MM.1S (cell line): Measurements from ENCODE around the gene KIF16B.

Experiments
- DNase-seq: peaks from one replicate; pipeline ENCODE4 v3.0.0-alpha.2; 2015
- H2AFZ ChIP-seq: fragments of 300-600 bp; sonication (generic); 2 replicates; pipeline ENCODE4 v1.6.0; 2016; ENCODE audit warnings: antibody characterized with exemption, low read length
- H3F3A ChIP-seq: fragments of 300-600 bp; sonication (generic); 2 replicates; pipeline ENCODE4 v1.6.1; 2016; ENCODE audit warnings: mild to moderate bottlenecking, antibody characterized with exemption, low read length, moderate library complexity, mixed read lengths; ENCODE audit not compliant: insufficient read depth
- H3K27ac ChIP-seq: fragments of 300-600 bp; sonication (generic); 2 replicates; pipeline ENCODE4 v1.5.1; 2016; ENCODE audit warnings: mild to moderate bottlenecking, low read length
- H3K27me3 ChIP-seq: fragments of 300-600 bp; sonication (generic); replicated peaks from 2 replicates; pipeline ENCODE4 v1.6.0; 2016; ENCODE audit warnings: low read length; ENCODE audit not compliant: insufficient read depth
- H3K36me3 ChIP-seq: fragments of 300-600 bp; sonication (generic); replicated peaks from 2 replicates; pipeline ENCODE4 v1.6.1; 2016; ENCODE audit warnings: mild to moderate bottlenecking, low read length, mixed read lengths; ENCODE audit not compliant: insufficient read depth
- H3K4me1 ChIP-seq: fragments of 300-600 bp; sonication (generic); 2 replicates; pipeline ENCODE4 v1.6.1; 2016; ENCODE audit warnings: low read length, mixed read lengths
- H3K4me2 ChIP-seq: fragments of 300-600 bp; sonication (generic); 2 replicates; pipeline ENCODE4 v1.6.0; 2016; ENCODE audit warnings: low read depth, low read length
- H3K4me3 ChIP-seq: fragments of 300-600 bp; sonication (generic); 2 replicates; pipeline ENCODE4 v1.5.1; 2016; ENCODE audit warnings: low read length, mixed read lengths
- H3K79me2 ChIP-seq: fragments of 300-600 bp; sonication (generic); 2 replicates; pipeline ENCODE4 v1.6.1; 2016; ENCODE audit warnings: mixed run types, low read length, mixed read lengths
- H3K9ac ChIP-seq: fragments of 300-600 bp; sonication (generic); 2 replicates; pipeline ENCODE4 v1.6.1; 2016; ENCODE audit warnings: low read length, mixed read lengths
- H3K9me2 ChIP-seq: fragments of 300-600 bp; sonication (generic); replicated peaks from 2 replicates; pipeline ENCODE4 v1.6.1; 2016; ENCODE audit warnings: mild to moderate bottlenecking, low read length, mixed read lengths; ENCODE audit not compliant: insufficient read depth
- H3K9me3 ChIP-seq: fragments of 300-600 bp; sonication (generic); replicated peaks from 2 replicates; pipeline ENCODE4 v1.6.1; 2016; ENCODE audit warnings: mild to moderate bottlenecking, low read length, mixed read lengths; ENCODE audit not compliant: insufficient read depth
- H4K20me1 ChIP-seq: fragments of 300-600 bp; sonication (generic); 2 replicates; pipeline ENCODE4 v1.6.1; 2016; ENCODE audit warnings: mild to moderate bottlenecking, low read length, moderate library complexity, mixed read lengths; ENCODE audit not compliant: insufficient read depth
- CTCF ChIP-seq: fragments of 300-600 bp; sonication (generic); IDR thresholded peaks from 2 replicates; pipeline ENCODE4 v1.5.1; 2016; ENCODE audit warnings: antibody characterized with exemption, low read length, mixed read lengths
- EZH2 ChIP-seq: fragments of 300-600 bp; sonication (generic); optimal IDR thresholded peaks from 2 replicates; pipeline ENCODE3; 2017; ENCODE audit warnings: low read depth, mild to moderate bottlenecking, antibody characterized with exemption, low read length, mixed read lengths
- EZH2phosphoT487 ChIP-seq: fragments of 300-600 bp; sonication (generic); IDR thresholded peaks from 2 replicates; pipeline ENCODE4 v1.6.1; 2018; ENCODE audit warnings: antibody characterized with exemption, low read length

KIF16B gene

GRCh38 chr20:16562259-16562658 lies 11.0 kb downstream of the KIF16B start:
- H4K20me1 ChIP-seq = no peaks in the 10 kb centered on the region
- DNase-seq = no peak
- no peaks in the 10 kb centered on the region for H3K36me3 ChIP-seq
- no peaks in the 10 kb centered on the region for H3K79me2 ChIP-seq
- H3F3A ChIP-seq = no peaks in the 10 kb centered on the region
- TF ChIP-seq EZH2phosphoT487 = no peak
- no peak for TF ChIP-seq CTCF
- TF ChIP-seq EZH2 = no peak
- H3K4me3 ChIP-seq = no peak overlapping the region
- no peak overlapping the region for H3K9ac ChIP-seq
- H3K4me2 ChIP-seq = no peak overlapping the region
- H2AFZ ChIP-seq = no peak overlapping the region
- H3K27ac ChIP-seq = no peak overlapping the region
- H3K9me3 ChIP-seq = no peaks in the 10 kb centered on the region
- no peaks in the 10 kb centered on the region for H3K9me2 ChIP-seq
- no peaks in the 10 kb centered on the region for H3K4me1 ChIP-seq
- no peaks in the 10 kb centered on the region for H3K27me3 ChIP-seq

- no peaks in the 10 kb centered on the region for H3F3A ChIP-seq
- no peak for TF ChIP-seq EZH2
- no peaks in the 10 kb centered on the region for H3K27me3 ChIP-seq
- H3K4me1 ChIP-seq = no peaks in the 10 kb centered on the region
- no peak overlapping the region for H3K4me2 ChIP-seq
- H3K79me2 ChIP-seq = no peaks in the 10 kb centered on the region
- H3K9me3 ChIP-seq = no peaks in the 10 kb centered on the region
- no peaks in the 10 kb centered on the region for H3K9me2 ChIP-seq
- no peak overlapping the region for H3K27ac ChIP-seq
- no peak overlapping the region for H3K9ac ChIP-seq
- no peak for DNase-seq
- H4K20me1 ChIP-seq = no peaks in the 10 kb centered on the region
- no peak overlapping the region for H3K4me3 ChIP-seq
- H3K36me3 ChIP-seq = no peaks in the 10 kb centered on the region
- no peak overlapping the region for H2AFZ ChIP-seq
Observed at GRCh38 chr20:16560661-16561060, 12.6 kb downstream of the KIF16B start.

GRCh38 chr20:16560216-16560615 lies 13.0 kb downstream of the KIF16B start:
- no peaks in the 10 kb centered on the region for H3K27me3 ChIP-seq
- no peaks in the 10 kb centered on the region for H3K9me2 ChIP-seq
- no peaks in the 10 kb centered on the region for H3K4me1 ChIP-seq
- H3K9ac ChIP-seq = no peak overlapping the region
- no peak overlapping the region for H3K27ac ChIP-seq
- H3F3A ChIP-seq = no peaks in the 10 kb centered on the region
- no peaks in the 10 kb centered on the region for H3K36me3 ChIP-seq
- H3K79me2 ChIP-seq = no peaks in the 10 kb centered on the region
- no peak overlapping the region for H2AFZ ChIP-seq
- DNase-seq = no peak
- no peaks in the 10 kb centered on the region for H4K20me1 ChIP-seq
- no peaks in the 10 kb centered on the region for H3K9me3 ChIP-seq
- no peak overlapping the region for H3K4me3 ChIP-seq
- TF ChIP-seq CTCF (no peak), EZH2 (no peak), EZH2phosphoT487 (no peak)
- no peak overlapping the region for H3K4me2 ChIP-seq

GRCh38 chr20:16556301-16556700 lies 16.9 kb downstream of the KIF16B start:
- no peak overlapping the region for H3K4me3 ChIP-seq
- no peak overlapping the region for H3K9ac ChIP-seq
- H4K20me1 ChIP-seq = no peaks in the 10 kb centered on the region
- no peaks in the 10 kb centered on the region for H3K27me3 ChIP-seq
- H3K4me2 ChIP-seq = no peak overlapping the region
- TF ChIP-seq EZH2phosphoT487 (no peak), EZH2 (no peak), CTCF (no peak)
- H3K4me1 ChIP-seq = no peaks in the 10 kb centered on the region
- no peaks in the 10 kb centered on the region for H3K36me3 ChIP-seq
- no peaks in the 10 kb centered on the region for H3K9me2 ChIP-seq
- no peak overlapping the region for H2AFZ ChIP-seq
- H3K9me3 ChIP-seq = no peaks in the 10 kb centered on the region
- no peaks in the 10 kb centered on the region for H3K79me2 ChIP-seq
- H3K27ac ChIP-seq = no peak overlapping the region
- no peak for DNase-seq
- no peaks in the 10 kb centered on the region for H3F3A ChIP-seq
